GM19467 (cell line): ENCODE data around the gene LRRC47.

ENCODE experiments used
- ATAC-seq: cut with Tn5 transposase; IDR thresholded peaks from one replicate; pipeline ENCODE4 v1.9.1; 2021; ENCODE audit warnings: mild to moderate bottlenecking, moderate library complexity; ENCODE audit not compliant: unreplicated experiment

The LRRC47 gene

GRCh38 chr1:3734602-3735001, 61.7 kb downstream of the LRRC47 start:
- no peak for ATAC-seq

DNA sequence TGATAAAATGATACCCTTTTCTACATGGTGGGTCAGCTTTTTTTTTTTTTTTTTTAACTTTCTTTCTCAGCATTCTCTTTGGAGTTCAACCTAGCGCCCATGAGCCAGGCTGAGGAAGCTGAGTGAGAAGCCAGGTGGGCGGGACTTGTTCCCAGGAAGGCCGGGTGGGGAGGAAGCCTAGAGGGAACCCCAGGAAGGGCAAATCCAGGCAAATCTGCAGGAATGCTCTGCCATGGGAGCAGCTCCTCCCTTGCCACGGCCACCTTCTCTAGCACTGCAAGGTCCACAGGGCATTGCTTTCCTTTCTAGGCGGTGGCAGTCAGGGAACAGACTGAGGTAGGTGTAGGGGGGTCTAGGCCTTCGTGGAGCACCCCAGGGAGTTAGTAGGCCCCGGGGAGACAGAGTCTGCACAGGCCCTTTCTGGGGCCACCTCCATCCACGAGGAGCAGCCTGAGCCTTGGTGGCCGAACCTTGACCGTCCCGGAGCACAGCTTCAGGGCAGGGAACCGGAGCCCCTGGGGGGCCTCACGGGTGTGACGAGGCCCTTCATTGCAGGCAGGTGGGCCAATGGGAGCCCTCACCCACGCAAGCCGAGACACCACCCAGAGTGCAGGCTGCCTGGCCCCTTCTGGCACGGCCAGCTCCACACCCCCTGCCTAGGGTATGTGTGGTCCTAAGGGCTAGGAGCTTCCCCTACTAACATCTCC, 62.3 kb downstream of the LRRC47 start:
- ATAC-seq, result no peak

DNA sequence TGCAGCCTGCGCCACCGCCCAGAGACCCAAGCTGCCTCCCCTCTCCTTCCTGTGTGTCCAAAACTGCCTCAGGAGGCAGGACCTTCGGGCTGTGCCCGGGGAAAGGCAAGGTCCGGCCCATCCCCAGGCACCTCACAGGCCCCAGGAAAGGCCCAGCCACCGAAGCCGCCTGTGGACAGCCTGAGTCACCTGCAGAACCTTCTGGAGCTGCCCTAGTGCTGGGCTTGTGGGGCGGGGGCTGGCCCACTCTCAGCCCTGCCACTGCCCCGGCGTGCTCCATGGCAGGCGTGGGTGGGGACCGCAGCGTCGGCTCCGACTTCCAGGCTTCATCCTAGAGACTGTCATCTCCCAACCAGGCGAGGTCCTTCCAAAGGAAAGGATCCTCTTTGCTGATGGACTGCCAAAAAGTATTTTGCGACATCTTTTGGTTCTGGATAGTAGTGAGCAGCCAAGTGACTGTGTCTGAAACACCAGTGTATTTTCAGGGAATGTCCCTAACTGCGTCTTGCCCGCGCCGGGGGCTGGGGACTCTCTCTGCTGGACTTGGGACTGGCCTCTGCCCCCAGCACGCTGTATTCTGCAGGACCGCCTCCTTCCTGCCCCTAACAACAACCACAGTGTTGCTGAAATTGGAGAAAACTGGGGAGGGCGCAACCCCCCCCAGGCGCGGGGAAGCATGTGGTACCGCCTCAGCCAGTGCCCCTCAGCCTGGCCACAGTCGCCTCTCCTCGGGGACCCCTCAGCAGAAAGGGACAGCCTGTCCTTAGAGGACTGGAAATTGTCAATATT, 63.0 kb downstream of the LRRC47 start:
- ATAC-seq, result no peak

- no peak for ATAC-seq
Measured at GRCh38 chr1:3732434-3733093, 63.7 kb downstream of the LRRC47 start.

DNA sequence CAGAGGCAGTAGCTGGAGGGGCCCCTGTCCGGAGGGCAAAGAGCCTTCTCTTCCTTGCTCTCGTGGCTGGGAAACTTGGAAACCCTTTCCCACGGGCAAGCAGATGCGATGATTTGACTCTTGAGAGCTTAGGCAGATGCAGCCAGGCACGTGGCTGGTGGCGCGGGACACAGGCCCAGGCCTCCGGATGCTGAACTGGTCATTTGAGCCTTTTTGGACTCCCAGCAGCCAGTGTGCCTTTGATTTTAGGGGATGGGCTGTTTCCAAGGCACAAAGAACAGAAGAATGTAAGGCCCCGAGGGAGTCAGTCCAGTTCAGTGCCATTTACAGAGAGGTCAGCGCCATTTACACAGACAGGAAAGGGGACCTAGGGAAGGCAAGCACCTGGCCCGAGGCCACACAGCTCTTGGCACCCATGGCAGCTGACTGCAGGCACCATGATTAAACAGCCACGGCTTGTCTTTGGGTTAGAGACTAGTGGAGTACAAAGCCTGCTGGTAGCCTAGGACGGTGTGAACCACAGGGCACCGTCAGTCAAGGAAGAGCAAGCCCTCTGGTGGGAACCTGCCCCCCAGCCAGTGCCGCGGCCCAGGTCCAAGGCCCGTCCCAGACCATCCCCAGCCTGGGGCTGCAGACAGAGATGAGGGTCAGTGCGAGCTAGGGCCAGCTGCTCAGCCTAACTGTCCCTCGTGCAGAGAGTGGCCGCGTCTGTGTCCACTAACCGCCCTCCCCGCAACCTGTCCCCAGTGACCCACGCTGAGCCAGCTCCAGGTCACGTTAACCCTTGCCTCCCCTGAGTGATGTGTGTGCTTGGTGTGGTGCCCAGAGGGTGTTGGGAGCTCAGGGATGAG, 64.5 kb downstream of the LRRC47 start:
- no peak for ATAC-seq

DNA sequence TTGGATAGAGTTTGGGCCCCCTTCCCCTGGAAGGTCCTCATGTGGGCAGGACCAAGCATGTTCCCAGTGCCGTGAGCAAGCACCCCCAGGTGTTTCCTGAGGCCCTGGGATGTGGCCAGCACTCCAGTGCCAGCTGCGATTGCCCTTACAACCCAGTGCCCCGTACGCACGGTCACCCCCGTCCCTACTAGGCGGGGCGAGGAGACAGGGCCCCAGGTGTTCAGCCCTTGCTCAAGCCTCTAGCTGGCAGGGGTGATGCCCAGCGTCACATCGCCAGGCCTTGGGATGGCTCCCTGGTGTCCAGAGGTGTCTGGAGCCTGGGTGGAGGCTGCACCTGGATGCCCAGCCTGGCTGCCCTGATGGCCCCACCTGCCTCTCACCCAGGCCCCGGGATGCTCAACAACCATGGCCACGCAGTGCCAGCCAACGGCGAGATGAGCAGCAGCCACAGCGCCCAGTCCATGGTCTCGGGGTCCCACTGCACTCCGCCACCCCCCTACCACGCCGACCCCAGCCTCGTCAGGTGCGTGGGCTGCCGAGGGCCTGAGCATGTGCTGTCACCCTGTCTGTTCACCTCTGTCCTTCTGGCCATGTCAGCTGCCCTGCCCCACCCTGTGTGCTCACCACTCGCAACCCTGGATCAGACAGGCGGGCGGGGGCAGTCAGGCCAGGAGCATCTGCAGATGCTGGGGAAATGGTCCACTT, 65.6 kb downstream of the LRRC47 start:
- ATAC-seq, result no peak

DNA sequence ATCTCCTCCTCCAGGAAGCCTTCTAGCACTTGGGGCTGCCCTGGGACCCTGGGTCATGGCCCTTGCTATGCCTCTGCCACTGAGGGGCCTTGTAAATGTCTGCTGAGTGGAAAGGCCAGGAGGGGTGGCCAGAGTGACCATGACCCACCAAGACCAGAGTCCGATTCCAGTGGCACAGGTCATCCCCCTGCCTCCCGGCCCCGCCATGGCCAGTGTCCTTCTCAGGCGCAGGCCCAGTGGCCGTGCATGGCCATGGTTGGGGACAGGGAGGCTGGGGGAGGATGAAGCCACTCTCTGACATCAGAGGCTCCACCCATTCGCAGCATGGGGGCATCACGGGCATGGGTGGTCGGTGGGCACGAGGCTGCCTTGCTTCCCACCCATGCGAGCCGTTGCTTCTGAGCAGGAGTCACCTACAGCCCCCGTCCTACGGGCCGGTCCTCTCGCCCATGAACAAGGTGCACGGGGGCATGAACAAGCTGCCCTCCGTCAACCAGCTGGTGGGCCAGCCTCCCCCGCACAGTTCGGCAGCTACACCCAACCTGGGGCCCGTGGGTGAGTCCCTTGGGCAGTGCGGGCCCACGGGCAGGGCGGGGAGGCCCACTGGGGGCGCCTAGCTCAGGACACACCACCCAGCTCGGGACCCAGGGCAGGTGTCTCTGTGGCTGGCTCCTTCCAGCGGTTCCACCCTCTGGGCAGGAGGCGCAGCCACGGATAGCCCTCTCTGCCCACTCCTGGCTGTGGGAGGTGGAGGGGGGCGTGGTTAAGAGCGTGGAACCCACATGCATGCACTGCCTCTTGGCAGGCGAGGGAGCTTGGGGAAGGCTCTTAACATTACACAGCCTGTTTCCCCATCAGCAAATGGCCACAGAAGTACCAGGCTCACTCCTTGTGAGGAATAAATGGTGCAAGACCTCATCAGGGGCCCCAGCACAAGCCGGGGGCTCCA, 66.4 kb downstream of the LRRC47 start:
- ATAC-seq, result no peak
